H9 (cell line): Measurements from ENCODE around the gene VPS39. TPM values are rescaled to one million over a fixed set of nuclear protein-coding genes. Genes with fewer than 3 reads are reported as not detected.

Experiments
- DNase-seq: peaks from one replicate; pipeline ENCODE4 v3.0.0-alpha.2; 2017
- H2AFZ ChIP-seq: one replicate; pipeline ENCODE4 v1.6.1; 2013; ENCODE audit warnings: mild to moderate bottlenecking, low read length, control low read depth, moderate library complexity
- H2AK5ac ChIP-seq: 2 replicates; pipeline ENCODE4 v1.6.1; 2013; ENCODE audit warnings: low read length, control low read depth, mixed read lengths; ENCODE audit not compliant: insufficient read length
- H2BK120ac ChIP-seq: one replicate; pipeline ENCODE4 v1.6.1; 2013; ENCODE audit warnings: low read depth, mild to moderate bottlenecking, low read length, control low read depth, inconsistent platforms; ENCODE audit not compliant: poor library complexity, severe bottlenecking
- H2BK12ac ChIP-seq: 2 replicates; pipeline ENCODE4 v1.6.1; 2013; ENCODE audit warnings: low read length, control low read depth, mixed read lengths, low read depth; ENCODE audit not compliant: insufficient read length
- H2BK15ac ChIP-seq: 2 replicates; pipeline ENCODE4 v1.6.1; 2013; ENCODE audit warnings: low read depth, low read length, control low read depth
- H2BK20ac ChIP-seq: one replicate; pipeline ENCODE4 v1.6.1; 2013; ENCODE audit warnings: low read depth, mild to moderate bottlenecking, low read length, control low read depth, inconsistent platforms; ENCODE audit not compliant: poor library complexity, severe bottlenecking
- H2BK5ac ChIP-seq: 2 replicates; pipeline ENCODE4 v1.6.1; 2013; ENCODE audit warnings: low read length, control low read depth, mixed read lengths; ENCODE audit not compliant: insufficient read length
- H3K14ac ChIP-seq: 2 replicates; pipeline ENCODE4 v1.6.1; 2013; ENCODE audit warnings: low read length, control low read depth; ENCODE audit not compliant: insufficient read depth
- H3K18ac ChIP-seq: 2 replicates; pipeline ENCODE4 v1.6.1; 2013; ENCODE audit warnings: low read depth, mild to moderate bottlenecking, mixed read lengths, low read length, control low read depth; ENCODE audit not compliant: insufficient read length
- H3K23ac ChIP-seq: 2 replicates; pipeline ENCODE4 v1.6.1; 2013; ENCODE audit warnings: low read length, control low read depth, mixed read lengths, low read depth; ENCODE audit not compliant: insufficient read length
- H3K23me2 ChIP-seq: 2 replicates; pipeline ENCODE4 v1.6.1; 2013; ENCODE audit warnings: low read depth, mild to moderate bottlenecking, mixed read lengths, low read length, control low read depth; ENCODE audit not compliant: insufficient read length, poor library complexity, severe bottlenecking
- H3K27ac ChIP-seq: 2 replicates; pipeline ENCODE4 v1.5.1; 2013; ENCODE audit warnings: low read length, control low read depth, mixed read lengths, low read depth; ENCODE audit not compliant: insufficient read length
- H3K27me3 ChIP-seq: 2 replicates; pipeline ENCODE4 v1.6.1; 2013; ENCODE audit warnings: low read length, control low read depth, inconsistent platforms; ENCODE audit not compliant: insufficient read depth
- H3K4ac ChIP-seq: 2 replicates; pipeline ENCODE4 v1.6.1; 2013; ENCODE audit warnings: low read depth, mild to moderate bottlenecking, control low read depth, inconsistent platforms, low read length, moderate library complexity
- H3K4me1 ChIP-seq: 2 replicates; pipeline ENCODE4 v1.6.1; 2013; ENCODE audit warnings: low read length, control low read depth, inconsistent platforms; ENCODE audit not compliant: insufficient read depth
- H3K4me2 ChIP-seq: 2 replicates; pipeline ENCODE4 v1.6.1; 2013; ENCODE audit warnings: low read length, control low read depth, mixed read lengths; ENCODE audit not compliant: insufficient read length, insufficient read depth
- H3K56ac ChIP-seq: 2 replicates; pipeline ENCODE4 v1.6.1; 2013; ENCODE audit warnings: low read depth, mild to moderate bottlenecking, mixed read lengths, low read length, control low read depth; ENCODE audit not compliant: insufficient read length
- H3K79me1 ChIP-seq: 2 replicates; pipeline ENCODE4 v1.6.1; 2013; ENCODE audit warnings: low read depth, mild to moderate bottlenecking, moderate library complexity, low read length, control low read depth, inconsistent platforms; ENCODE audit not compliant: insufficient read depth, poor library complexity, severe bottlenecking
- H3K79me2 ChIP-seq: 2 replicates; pipeline ENCODE4 v1.6.1; 2013; ENCODE audit warnings: low read length, control low read depth, inconsistent platforms; ENCODE audit not compliant: insufficient read depth
- H3K9ac ChIP-seq: 2 replicates; pipeline ENCODE4 v1.6.1; 2013; ENCODE audit warnings: low read length, control low read depth, mixed read lengths; ENCODE audit not compliant: insufficient read length; ENCODE audit errors: extremely low read depth
- H3K9me3 ChIP-seq: one replicate; pipeline ENCODE4 v1.6.1; 2013; ENCODE audit warnings: low read depth, low read length, inconsistent platforms; ENCODE audit not compliant: control insufficient read depth
- H3T11ph ChIP-seq: one replicate; pipeline ENCODE4 v1.6.1; 2013; ENCODE audit warnings: mild to moderate bottlenecking, low read length, control low read depth, inconsistent platforms
- H4K20me1 ChIP-seq: one replicate; pipeline ENCODE4 v1.6.1; 2013; ENCODE audit not compliant: control insufficient read depth, insufficient read length, insufficient read depth
- H4K5ac ChIP-seq: 2 replicates; pipeline ENCODE4 v1.6.1; 2013; ENCODE audit warnings: low read depth, mild to moderate bottlenecking, mixed read lengths, low read length, control low read depth; ENCODE audit not compliant: insufficient read length
- H4K8ac ChIP-seq: replicated peaks from 2 replicates; pipeline ENCODE4 v1.6.1; 2013; ENCODE audit warnings: low read length, control low read depth, mixed read lengths, low read depth; ENCODE audit not compliant: insufficient read length
- H4K91ac ChIP-seq: 2 replicates; pipeline ENCODE4 v1.6.1; 2013; ENCODE audit warnings: low read depth, mild to moderate bottlenecking, moderate library complexity, mixed read lengths, low read length, control low read depth; ENCODE audit not compliant: insufficient read length
- H3K27ac Mint-ChIP-seq, 3 experiments: 2 replicates in 2 of 3; 3 replicates in 1 of 3; pipeline ENCODE4 v1.8.0; 2020 to 2021; ENCODE audit warnings: mixed read lengths in 3 of 3, mild to moderate bottlenecking in 1 of 3, moderate library complexity in 1 of 3
- H3K27me3 Mint-ChIP-seq: 2 replicates; pipeline ENCODE4 v1.8.0; 2021; ENCODE audit warnings: low read depth, mild to moderate bottlenecking, moderate library complexity, mixed read lengths
- H3K36me3 Mint-ChIP-seq, 3 experiments: 2 replicates in 2 of 3; 3 replicates in 1 of 3; pipeline ENCODE4 v1.8.0; 2020 to 2021; ENCODE audit warnings: low read depth in 3 of 3, mixed read lengths in 3 of 3; ENCODE audit not compliant: insufficient read depth in 1 of 3
- H3K4me1 Mint-ChIP-seq, 2 experiments: 2 replicates each; pipeline ENCODE4 v1.8.0; 2020; ENCODE audit warnings: mixed read lengths in 2 of 2
- H3K4me3 Mint-ChIP-seq, 2 experiments: 2 replicates in 1 of 2; 3 replicates in 1 of 2; pipeline ENCODE4 v1.8.0; 2020 to 2021; ENCODE audit warnings: mild to moderate bottlenecking in 2 of 2, mixed read lengths in 2 of 2, moderate library complexity in 1 of 2
- H3K9me3 Mint-ChIP-seq, 2 experiments: 2 replicates in 1 of 2; 3 replicates in 1 of 2; pipeline ENCODE4 v1.8.0; 2020; ENCODE audit warnings: mild to moderate bottlenecking in 2 of 2, mixed read lengths in 2 of 2, moderate library complexity in 1 of 2
- CTCF ChIP-seq: fragments of 200-600 bp; sonication (generic); conservative IDR thresholded peaks from 3 replicates; pipeline ENCODE4 v1.8.0; 2021; ENCODE audit warnings: antibody characterized with exemption, mild to moderate bottlenecking
- WGBS: extraction: QIAGEN DNeasy Blood & Tissue Kit; methylation state at CpG from one replicate; pipeline ENCODE4 v1.1.7; 2013; ENCODE audit warnings: missing lambda C conversion rate, low lambda C conversion rate, mixed read lengths; ENCODE audit not compliant: insufficient read length; ENCODE audit errors: extremely low coverage; 5-methylcytosine and 5-hydroxymethylcytosine counted together
- total RNA-seq: library from RNA; stranded (reverse); gene quantifications from 2 replicates; pipeline ENCODE4 v1.2.1, GENCODE V29; 2021

Gene VPS39
- total RNA-seq, 1 experiment from 2014 or later: 48.6 TPM

DNA sequence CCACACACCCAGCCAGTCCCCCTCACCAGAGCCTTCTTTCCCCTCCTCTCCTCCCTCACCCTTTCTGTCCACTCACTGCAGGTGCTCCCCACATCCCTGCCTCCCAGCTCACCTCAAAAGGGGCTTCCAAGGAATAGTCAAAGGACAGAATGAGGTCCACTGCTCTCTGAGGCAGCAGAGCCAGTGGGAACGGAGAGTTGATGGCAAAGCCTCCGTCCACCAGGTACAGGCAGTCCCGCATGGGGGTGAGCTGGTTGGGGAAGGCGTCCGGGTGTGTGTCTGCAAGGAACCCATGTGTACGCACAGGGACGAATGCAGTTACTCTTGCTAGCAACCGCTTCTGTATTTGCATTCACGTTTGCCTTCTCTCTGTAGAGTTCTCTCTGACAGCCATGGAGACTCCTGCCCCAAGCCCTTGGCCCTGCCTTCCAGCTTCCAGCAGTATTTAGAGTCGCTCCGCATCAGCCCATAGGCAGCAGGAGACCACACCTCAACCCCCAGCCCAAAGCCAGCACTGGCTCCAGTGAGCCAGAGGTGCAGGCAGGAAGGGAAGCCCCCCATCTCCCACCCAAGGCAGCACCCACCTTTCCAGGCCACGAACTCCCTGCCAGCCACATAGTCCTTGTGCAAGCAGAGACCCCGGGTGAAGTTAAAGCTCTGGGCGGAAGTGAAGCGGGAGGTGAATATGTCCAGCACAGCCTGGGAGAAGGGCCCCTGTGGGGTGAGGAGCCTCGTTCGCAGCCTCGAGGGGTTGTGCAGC, 64.1 kb downstream of the VPS39 start:
- Histone ChIP-seq H3K27ac (no peak overlapping the region), H2BK12ac (no peak overlapping the region), H2BK5ac (no peak overlapping the region), H4K91ac (no peak overlapping the region), H4K5ac (no peak overlapping the region), H2BK120ac (no peak overlapping the region), H2BK15ac (no peak overlapping the region), H3K23me2 (no peaks in the 10 kb centered on the region), H3T11ph (no peak overlapping the region), H4K8ac (no peak overlapping the region), H3K4me1 (no peaks in the 10 kb centered on the region), H3K23ac (no peak overlapping the region), H3K79me1 (no peaks in the 10 kb centered on the region), H3K9ac (no peak overlapping the region), H3K56ac (no peak overlapping the region), H3K4ac (no peak overlapping the region), H3K14ac (peak overlapping the region; percentile 49; the same call in 1 of the 2 replicates), H4K20me1 (no peaks in the 10 kb centered on the region), H2AK5ac (no peak overlapping the region), H2BK20ac (no peak overlapping the region), H3K4me2 (no peak overlapping the region), H3K18ac (no peak overlapping the region), H3K79me2 (no peaks in the 10 kb centered on the region), H3K27me3 (no peaks in the 10 kb centered on the region), H3K9me3 (no peaks in the 10 kb centered on the region), H2AFZ (no peak overlapping the region)
- Mint-ChIP-seq H3K27me3 (peaks cover 5% of the 10 kb centered on the region; the same call in 1 of the 2 replicates), H3K4me3 (no peak overlapping the region), H3K9me3 (peaks cover 9% of the 10 kb centered on the region in 2 experiments), H3K36me3 (peaks cover 0 to 2% (median 0%) of the 10 kb centered on the region in 3 experiments; a peak in 1 of 7 replicates), H3K27ac (peak overlapping the region in 1 of 3 experiments; percentile 22; a peak in 1 of 7 replicates), H3K4me1 (peaks cover 3 to 5% of the 10 kb centered on the region in 2 experiments; a peak in 1 of 4 replicates)
- WGBS: no CpG with 5 or more reads among the region's 18 CpGs
- peak; percentile 23 for DNase-seq
- TF ChIP-seq CTCF: no peak
